GM12878 (cell line): ENCODE data around the gene SLC12A7. TPM values are rescaled to one million over a fixed set of nuclear protein-coding genes. Genes with fewer than 3 reads are reported as not detected.

Source experiments
- ATAC-seq: fragments of 200-7000 bp; cut with Tn5 transposase; 3 replicates; pipeline ENCODE4 v1.9.1; 2020; ENCODE audit warnings: mild to moderate bottlenecking, moderate library complexity
- BruUV-seq: library from RNA; stranded (reverse); fragments of 400-500 nt; replicated peaks from 2 replicates; lab custom pipeline; 2021; lab: Mats Ljungman, UMichigan
- CTCF ChIA-PET: fragments of 300-600 bp; sonication (Branson Sonifier 250); formaldehyde crosslinking; extraction: SDS; loops from one replicate; lab custom pipeline; 2021; ENCODE audit warnings: inconsistent platforms; lab: Yijun Ruan, JAX
- POLR2A ChIA-PET: fragments of 350-600 bp; formaldehyde crosslinking; extraction: SDS; loops from one replicate; lab custom pipeline; 2021; ENCODE audit warnings: inconsistent platforms; lab: Charles Lee
- RAD21 ChIA-PET: fragments of 300-600 bp; sonication (Branson Sonifier 250); formaldehyde crosslinking; loops from one replicate; lab custom pipeline; 2023; ENCODE audit warnings: antibody characterized with exemption; ENCODE audit not compliant: unreplicated experiment; lab: Charles Lee
- SMC1A ChIA-PET: fragments of 300-600 bp; sonication (Branson Sonifier 250); formaldehyde crosslinking; loops from one replicate; lab custom pipeline; 2023; ENCODE audit not compliant: unreplicated experiment, uncharacterized antibody; lab: Charles Lee
- DNase-seq: peaks from one replicate; pipeline ENCODE4 v3.0.0-alpha.2; 2011; ENCODE audit warnings: low read depth, low spot score
- FAIRE-seq: peaks from 3 replicates; lab custom pipeline; 2011; peaks lifted over from hg19 to GRCh38; lab: Jason Lieb, UNC
- H2AFZ ChIP-seq: 2 replicates; pipeline ENCODE4 v1.6.0; 2011; ENCODE audit warnings: low read depth, low read length, control low read depth; ENCODE audit not compliant: control insufficient read depth
- H3K27ac ChIP-seq: 2 replicates; pipeline ENCODE4 v1.5.1; 2011; ENCODE audit warnings: control low read depth; ENCODE audit not compliant: control insufficient read depth, insufficient read depth
- H3K27me3 ChIP-seq, 2 experiments: replicated peaks in 1 of 2; 2 replicates each; pipeline versions ENCODE4 v1.6.0 to v1.6.1; 2011; ENCODE audit warnings: low read length in 1 of 2; ENCODE audit not compliant: control insufficient read depth in 2 of 2, insufficient read depth in 2 of 2
- H3K36me3 ChIP-seq, 2 experiments: 2 replicates each; pipeline ENCODE4 v1.5.1; 2011; ENCODE audit warnings: low read length in 1 of 2; ENCODE audit not compliant: control insufficient read depth in 2 of 2, insufficient read depth in 2 of 2
- H3K4me1 ChIP-seq: 2 replicates; pipeline ENCODE4 v1.6.1; 2011; ENCODE audit warnings: mild to moderate bottlenecking, low read length, moderate library complexity, mixed read lengths; ENCODE audit not compliant: control insufficient read depth, insufficient read depth
- H3K4me2 ChIP-seq: 2 replicates; pipeline ENCODE4 v1.6.0; 2011; ENCODE audit warnings: control low read depth; ENCODE audit not compliant: control insufficient read depth, insufficient read depth
- H3K4me3 ChIP-seq: fragments of 200-600 bp; sonication (generic); 2 replicates; pipeline ENCODE4 v1.5.1; 2016
- H3K79me2 ChIP-seq: 2 replicates; pipeline ENCODE4 v1.6.0; 2011; ENCODE audit warnings: low read length; ENCODE audit not compliant: control insufficient read depth, insufficient read depth
- H3K9ac ChIP-seq: 2 replicates; pipeline ENCODE4 v1.8.0; 2011; ENCODE audit warnings: low read length, control low read depth, mixed read lengths; ENCODE audit not compliant: control insufficient read depth, insufficient read depth
- H3K9me3 ChIP-seq: replicated peaks from 3 replicates; pipeline ENCODE4 v1.5.1; 2011; ENCODE audit warnings: mild to moderate bottlenecking, low read length; ENCODE audit not compliant: control insufficient read depth, insufficient read depth
- H4K20me1 ChIP-seq: 2 replicates; pipeline ENCODE4 v1.6.0; 2011; ENCODE audit not compliant: control insufficient read depth, insufficient read depth
- BHLHE40 ChIP-seq, 2 experiments: fragments of 450-650 bp in 1 of 2; IDR thresholded peaks; 2 replicates each; pipeline ENCODE4 v1.6.1; 2011 to 2017; ENCODE audit warnings: low read depth in 2 of 2, borderline replicate concordance in 1 of 2, improper control_type of control experiment in 1 of 2, low read length in 1 of 2, mild to moderate bottlenecking in 1 of 2
- BMI1 ChIP-seq: fragments of 450-650 bp; IDR thresholded peaks from 2 replicates; pipeline ENCODE4 v1.6.1; 2016; ENCODE audit warnings: mild to moderate bottlenecking, moderate library complexity, borderline replicate concordance
- IKZF1 ChIP-seq: fragments of 450-650 bp; conservative IDR thresholded peaks from 2 replicates; pipeline ENCODE4 v1.6.1; 2017; ENCODE audit warnings: antibody characterized with exemption, mild to moderate bottlenecking
- LARP7 ChIP-seq: fragments of 450-650 bp; IDR thresholded peaks from 2 replicates; pipeline ENCODE4 v1.6.1; 2017; ENCODE audit warnings: mild to moderate bottlenecking
- STAT3 ChIP-seq: IDR thresholded peaks from 2 replicates; pipeline ENCODE4 v1.6.1; 2011; ENCODE audit warnings: low read depth, low read length, improper control_type of control experiment
- WGBS: methylation state at CpG from one replicate; pipeline ENCODE4 v1.1.6; 2016; ENCODE audit warnings: low lambda C conversion rate; ENCODE audit not compliant: insufficient replicate concordance, insufficient coverage; ENCODE audit errors: missing lambda C conversion rate; 5-methylcytosine and 5-hydroxymethylcytosine counted together
- in situ Hi-C: fragments of 300-500 bp; cut with MboI; formaldehyde crosslinking; loops from 9 replicates; pipeline ENCODE4 v1.14.3; 2018; ENCODE audit warnings: mixed read lengths
- intact Hi-C: fragments of 100-400 bp; cut with micrococcal nuclease; formaldehyde crosslinking; loops from one replicate; pipeline ENCODE4 v1.14.2; 2022; ENCODE audit not compliant: unreplicated experiment
- polyA plus RNA-seq, 11 experiments: library from polyadenylated mRNA; depleted of rRNA in 4 of 11; unstranded in 6 of 11; stranded (reverse) in 5 of 11; fragments of >200 nt; fragmentation: Nextera tagmentation in 4 of 11; fragmentation: Illumina TruSeq in 1 of 11; extraction: Ambion mirVana in 4 of 11; extraction: Trizol in 1 of 11; gene quantifications; 1 replicate in 1 of 11; 2 replicates in 10 of 11; pipeline versions ENCODE4 v1.2.1 to v1.2.3, GENCODE V29; 2011 to 2016; ENCODE audit warnings: inconsistent platforms in 2 of 11, missing spikeins in 2 of 11, low read depth in 1 of 11
- total RNA-seq, 4 experiments: library from RNA; depleted of rRNA in 3 of 4; stranded (reverse); fragments of >200 nt in 3 of 4; fragmentation: Illumina TruSeq in 1 of 4; extraction: Trizol in 1 of 4; gene quantifications; 2 replicates each; pipeline versions ENCODE4 v1.2.1 to v1.2.3, GENCODE V29; 2013 to 2021

The SLC12A7 gene
- total and polyA plus RNA-seq, 10 of the 15 experiments (the other 5 are each of a cell fraction or from before 2014, with no cell fraction given): 0.10 to 10.0 (median 2.9) TPM

- intact Hi-C loops (no loop called here), in situ Hi-C loops (no loop called here)
- Histone ChIP-seq H2AFZ (no peak overlapping the region), H3K4me3 (no peak overlapping the region), H3K9ac (no peak overlapping the region), H4K20me1 (no peaks in the 10 kb centered on the region), H3K4me2 (no peak overlapping the region), H3K36me3 (no peaks in the 10 kb centered on the region), H3K79me2 (no peaks in the 10 kb centered on the region), H3K27ac (no peak overlapping the region), H3K9me3 (no peaks in the 10 kb centered on the region), H3K27me3 (peaks cover 0 to 2% of the 10 kb centered on the region in 2 experiments; a peak in 3 of 4 replicates), H3K4me1 (no peaks in the 10 kb centered on the region)
- SMC1A ChIA-PET: interaction anchor here (1.1 to 1.2 kb wide), 2 partner anchors 10 to 22 kb away, joined by 4 to 5 read pairs; no protein-coding TSS in a partner anchor
- BruUV-seq: no TSS peak
- RAD21 ChIA-PET: interaction anchor here (0.7 to 3.6 kb wide), 4 partner anchors 11 to 20 kb away, joined by 3 to 27 read pairs (median 4); no protein-coding TSS in a partner anchor
- 51% methylated on average over 15 of the region's 15 CpGs for WGBS
- TF ChIP-seq BHLHE40 (IDR thresholded peaks at IDR 0.05; ENCODE audit: borderline replicate concordance in 1 of 2, low read depth in 2 of 2, low read length in 1 of 2): no peak
- no peak for TF ChIP-seq BMI1
- FAIRE-seq (no peak), DNase-seq (no peak), ATAC-seq (no peak)
- POLR2A ChIA-PET: interaction anchor here (0.9 to 3.3 kb wide), 2 partner anchors 10 to 13 kb away, joined by 4 to 18 read pairs; no protein-coding TSS in a partner anchor
- CTCF ChIA-PET: interaction anchor here (2.1 to 2.8 kb wide), 2 partner anchors 14 to 22 kb away, joined by 9 to 25 read pairs; no protein-coding TSS in a partner anchor
Observed at GRCh38 chr5:1118738-1119137, 6.9 kb upstream of the SLC12A7 start.

DNA sequence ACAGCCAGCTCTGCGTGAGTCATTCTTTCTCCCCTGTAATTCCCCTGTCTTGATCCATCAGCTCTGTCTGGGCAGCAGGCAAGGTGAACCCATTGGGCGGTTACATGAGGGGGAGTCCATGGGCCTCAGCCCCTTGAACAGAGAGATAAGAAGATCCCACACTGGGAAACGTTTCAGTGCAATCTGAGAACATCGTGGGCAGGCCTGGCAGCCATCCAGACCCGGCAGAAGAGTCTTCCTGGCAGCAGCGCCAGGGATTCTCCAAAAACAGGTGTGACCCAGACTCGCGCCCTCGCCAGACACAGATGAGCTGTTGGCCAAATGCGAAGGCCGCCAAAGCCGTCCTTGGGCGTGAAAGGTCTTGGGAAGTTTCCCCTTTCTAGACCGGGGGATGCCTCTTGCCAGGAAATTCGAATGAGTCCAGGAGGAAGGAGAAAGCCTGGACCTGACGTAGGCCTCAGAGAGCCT is 6.4 kb upstream of the SLC12A7 start:
- TF ChIP-seq IKZF1: peak; percentile 36; the same call in 1 of the 2 replicates
- TF ChIP-seq STAT3: no peak
- TF ChIP-seq LARP7: no peak
- ChIA-PET SMC1A (interaction anchor here (0.7 to 1.2 kb wide), 3 partner anchors 8 to 23 kb away, joined by 4 to 5 read pairs (median 4); no protein-coding TSS in a partner anchor), CTCF (interaction anchor here (2.1 to 2.8 kb wide), 3 partner anchors 10 to 22 kb away, joined by 7 to 25 read pairs (median 9); no protein-coding TSS in a partner anchor), POLR2A (interaction anchor here (3.3 kb wide), 1 partner anchor 14 kb away, joined by 18 read pairs; no protein-coding TSS in a partner anchor), RAD21 (interaction anchor here (1.4 to 3.6 kb wide), 4 partner anchors 10 to 20 kb away, joined by 4 to 27 read pairs (median 6); no protein-coding TSS in a partner anchor)
- Histone ChIP-seq H3K4me3 (no peak overlapping the region), H3K27me3 (peaks cover 0 to 2% of the 10 kb centered on the region in 2 experiments), H3K27ac (no peak overlapping the region), H3K9me3 (no peaks in the 10 kb centered on the region), H3K4me2 (no peak overlapping the region), H3K79me2 (no peaks in the 10 kb centered on the region), H2AFZ (no peak overlapping the region), H3K4me1 (no peaks in the 10 kb centered on the region), H3K9ac (no peak overlapping the region), H3K36me3 (no peaks in the 10 kb centered on the region), H4K20me1 (no peaks in the 10 kb centered on the region)
- in situ Hi-C loops (no loop called here), intact Hi-C loops (no loop called here)
- BruUV-seq: no TSS peak
- no peak for ATAC-seq
- FAIRE-seq: no peak
- DNase-seq: no peak
- WGBS: 45% methylated on average over 16 of the region's 16 CpGs
